Loucy (cell line): Measurements from ENCODE around the gene ELAVL1.
A peak's percentile ranks its signal among the peaks of the same experiment; 100 is the strongest.

Experiments used
- H2AFZ ChIP-seq: fragments of 200-600 bp; sonication (generic); 2 replicates; pipeline ENCODE4 v1.6.0; 2016; ENCODE audit warnings: antibody characterized with exemption, mild to moderate bottlenecking, low read length, moderate library complexity
- H3F3A ChIP-seq: fragments of 200-600 bp; 2 replicates; pipeline ENCODE4 v1.6.0; 2016; ENCODE audit warnings: antibody characterized with exemption, low read depth, mild to moderate bottlenecking
- H3K27me3 ChIP-seq: fragments of 200-600 bp; sonication (generic); 2 replicates; pipeline ENCODE4 v1.6.1; 2014; ENCODE audit warnings: low read length, mild to moderate bottlenecking; ENCODE audit not compliant: insufficient read depth, poor library complexity, severe bottlenecking
- H3K36me3 ChIP-seq: fragments of 200-600 bp; sonication (generic); 2 replicates; pipeline ENCODE4 v1.6.1; 2016; ENCODE audit warnings: low read length; ENCODE audit not compliant: insufficient read depth
- H3K4me1 ChIP-seq: fragments of 200-600 bp; sonication (generic); 2 replicates; pipeline ENCODE4 v1.5.1; 2014; ENCODE audit warnings: low read length, mild to moderate bottlenecking; ENCODE audit not compliant: insufficient read depth, poor library complexity, severe bottlenecking
- H3K4me2 ChIP-seq: fragments of 200-600 bp; sonication (generic); 2 replicates; pipeline ENCODE4 v1.6.0; 2014; ENCODE audit warnings: antibody characterized with exemption, low read length, low read depth, mild to moderate bottlenecking; ENCODE audit not compliant: poor library complexity, severe bottlenecking
- H3K4me3 ChIP-seq: fragments of 200-600 bp; sonication (generic); 2 replicates; pipeline ENCODE4 v1.5.1; 2014; ENCODE audit warnings: low read length, mild to moderate bottlenecking, mixed read lengths; ENCODE audit not compliant: poor library complexity, severe bottlenecking
- H3K79me2 ChIP-seq: fragments of 200-600 bp; sonication (generic); 2 replicates; pipeline ENCODE4 v1.6.1; 2014; ENCODE audit warnings: low read length; ENCODE audit not compliant: insufficient read depth
- H3K9ac ChIP-seq: fragments of 200-600 bp; sonication (generic); 2 replicates; pipeline ENCODE4 v1.6.0; 2014; ENCODE audit warnings: mild to moderate bottlenecking, low read depth, low read length, moderate library complexity; ENCODE audit not compliant: poor library complexity, severe bottlenecking
- H3K9me2 ChIP-seq: fragments of 200-600 bp; sonication (generic); replicated peaks from 2 replicates; pipeline ENCODE4 v1.6.1; 2016; ENCODE audit warnings: low read depth, low read length, mixed read lengths
- H3K9me3 ChIP-seq: fragments of 200-600 bp; sonication (generic); 2 replicates; pipeline ENCODE4 v1.6.1; 2014; ENCODE audit warnings: mild to moderate bottlenecking, antibody characterized with exemption, low read length, low read depth; ENCODE audit not compliant: insufficient read depth
- H4K20me1 ChIP-seq: fragments of 200-600 bp; sonication (generic); 2 replicates; pipeline ENCODE4 v1.6.0; 2014; ENCODE audit warnings: antibody characterized with exemption, low read length, mild to moderate bottlenecking; ENCODE audit not compliant: insufficient read depth, poor library complexity, severe bottlenecking
- CTCF ChIP-seq: fragments of 200-600 bp; sonication (generic); conservative IDR thresholded peaks from 2 replicates; pipeline ENCODE4 v1.5.1; 2014; ENCODE audit warnings: mild to moderate bottlenecking, antibody characterized with exemption, low read length
- EZH2phosphoT487 ChIP-seq: fragments of 200-600 bp; IDR thresholded peaks from 2 replicates; pipeline ENCODE4 v1.6.1; 2018; ENCODE audit warnings: antibody characterized with exemption, mild to moderate bottlenecking, moderate library complexity, borderline replicate concordance

The ELAVL1 gene

DNA sequence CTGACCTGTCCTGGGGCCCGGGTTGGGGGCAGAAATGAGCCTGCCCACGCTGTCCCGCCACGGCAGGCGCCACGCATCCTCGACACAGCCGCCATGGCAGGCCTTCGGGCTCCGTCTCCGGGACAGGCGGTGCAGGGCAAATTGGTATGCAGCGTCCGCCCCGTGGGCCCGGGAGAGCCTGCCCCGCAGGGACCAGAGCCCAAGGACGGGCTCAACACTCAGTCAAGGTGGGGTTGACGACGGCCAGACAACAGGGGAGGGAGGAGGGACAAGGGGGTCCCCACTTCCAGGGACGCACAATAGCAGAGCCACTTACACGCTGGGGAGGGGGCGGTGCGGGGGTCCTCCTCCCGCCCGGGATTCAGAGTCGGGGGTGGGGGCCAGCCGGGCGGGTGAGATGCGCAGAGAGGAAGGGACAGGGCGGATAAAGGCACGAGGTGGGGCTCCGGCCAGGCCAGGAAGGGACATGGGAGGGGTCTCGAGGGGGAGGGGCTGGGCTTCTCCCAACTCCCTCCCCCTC, 80.7 kb downstream of the ELAVL1 start:
- H3K4me3 ChIP-seq, result peak overlapping the region; percentile 69
- H2AFZ ChIP-seq, result no peak overlapping the region

DNA sequence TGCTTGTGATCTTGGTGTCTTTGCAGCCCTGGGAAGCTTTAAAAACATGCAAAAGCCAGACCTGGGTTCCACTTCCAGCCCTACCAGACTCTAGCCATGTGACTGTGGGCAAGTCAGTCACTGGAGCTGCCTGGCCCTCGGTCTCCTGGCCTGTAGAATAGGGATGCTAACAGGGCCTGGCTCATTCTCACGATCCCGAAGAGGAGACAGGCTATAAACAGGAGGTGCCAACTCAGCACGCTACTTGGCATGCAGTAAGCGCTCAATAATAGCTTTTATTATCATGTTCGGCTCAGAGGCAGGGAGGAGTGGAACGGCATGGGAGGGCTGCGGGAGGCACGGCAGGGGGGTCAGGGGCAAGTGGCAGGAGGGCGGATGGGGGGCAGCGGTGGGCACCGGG, 81.2 kb downstream of the ELAVL1 start:
- Histone ChIP-seq H3K4me2 (no peak overlapping the region), H3K9me3 (no peaks in the 10 kb centered on the region), H3K4me1 (peaks cover 15% of the 10 kb centered on the region), H3F3A (no peaks in the 10 kb centered on the region), H3K9me2 (no peaks in the 10 kb centered on the region), H3K27me3 (no peaks in the 10 kb centered on the region), H3K9ac (no peak overlapping the region), H3K79me2 (no peaks in the 10 kb centered on the region), H3K36me3 (no peaks in the 10 kb centered on the region), H4K20me1 (peaks cover 8% of the 10 kb centered on the region), H3K4me3 (no peak overlapping the region), H2AFZ (no peak overlapping the region)
- TF ChIP-seq CTCF, result no peak
- TF ChIP-seq EZH2phosphoT487, result no peak

More for the DNA sequence above, 80.7 kb downstream of the ELAVL1 start:
- Histone ChIP-seq H3K79me2 (no peaks in the 10 kb centered on the region), H4K20me1 (peaks cover 8% of the 10 kb centered on the region), H3K4me1 (peaks cover 13% of the 10 kb centered on the region), H3K9ac (no peak overlapping the region), H3K9me2 (no peaks in the 10 kb centered on the region), H3F3A (no peaks in the 10 kb centered on the region), H3K9me3 (no peaks in the 10 kb centered on the region), H3K4me2 (peak overlapping the region; percentile 72), H3K27me3 (no peaks in the 10 kb centered on the region), H3K36me3 (no peaks in the 10 kb centered on the region)
- no peak for TF ChIP-seq CTCF
- no peak for TF ChIP-seq EZH2phosphoT487

- no peaks in the 10 kb centered on the region for H3K27me3 ChIP-seq
- TF ChIP-seq EZH2phosphoT487, result no peak
- TF ChIP-seq CTCF, result no peak
- peaks cover 8% of the 10 kb centered on the region for H4K20me1 ChIP-seq
- H3K36me3 ChIP-seq, result no peaks in the 10 kb centered on the region
- no peaks in the 10 kb centered on the region for H3K9me3 ChIP-seq
- no peaks in the 10 kb centered on the region for H3F3A ChIP-seq
- no peaks in the 10 kb centered on the region for H3K9me2 ChIP-seq
- H3K79me2 ChIP-seq, result no peaks in the 10 kb centered on the region
- H3K4me3 ChIP-seq, result no peak overlapping the region
- H2AFZ ChIP-seq, result no peak overlapping the region
- no peak overlapping the region for H3K9ac ChIP-seq
- H3K4me1 ChIP-seq, result peaks cover 15% of the 10 kb centered on the region
- H3K4me2 ChIP-seq, result no peak overlapping the region
Measured at GRCh38 chr19:7923295-7924191, 81.9 kb downstream of the ELAVL1 start.
